ENCODE results near the gene LASP1NB.
"Not testable (repeated sequence)": the region's sequence is repeated elsewhere in the genome, so short reads cannot be mapped to it uniquely, and the experiment has no call there.

The LASP1NB gene

GRCh38 chr17:38959508-38959907 is 34.1 kb downstream of the LASP1NB start:
- no peak for DNase-seq (ENCODE audit: extremely low read depth in 1 of 2, low read depth in 1 of 2)

GRCh38 chr17:38960402-38960801 is 35.0 kb downstream of the LASP1NB start:
- no peak for DNase-seq (ENCODE audit: extremely low read depth in 1 of 2, low read depth in 1 of 2)

- DNase-seq (ENCODE audit: extremely low read depth in 1 of 2, low read depth in 1 of 2), result no peak
Observed at GRCh38 chr17:38961413-38961812, 36.0 kb downstream of the LASP1NB start.

DNA sequence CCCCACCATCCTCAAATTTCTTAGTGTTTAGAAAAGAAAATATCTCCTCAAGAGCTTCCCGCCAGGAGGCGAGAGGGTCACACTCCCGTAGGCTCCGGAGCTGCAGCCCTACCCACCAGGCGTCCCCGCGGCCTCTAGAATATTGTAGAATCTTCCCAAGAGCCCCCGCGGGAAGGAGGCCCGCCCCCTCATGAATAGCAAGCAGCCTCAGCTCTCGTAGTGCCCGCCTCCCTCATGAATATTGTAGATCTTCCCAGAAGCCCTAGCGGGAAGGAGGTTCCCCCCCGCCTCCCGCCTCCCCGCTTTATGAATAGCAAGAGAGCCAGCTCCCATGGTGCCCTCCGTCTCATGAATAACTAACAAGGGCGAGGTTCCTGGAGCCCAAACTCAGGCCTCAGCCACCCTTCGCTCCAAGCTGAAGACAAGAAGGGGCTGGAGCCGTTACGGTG is 41.9 kb downstream of the LASP1NB start, which contains the start of gene FBXO47:
Gene FBXO47 (minus strand): TSS at position 114 of the 449 bp plus-strand sequence. CDS start 4,378 bp downstream, outside the sequence.
- peak; percentile 60 to 64 for DNase-seq (ENCODE audit: extremely low read depth in 1 of 2, low read depth in 1 of 2)

GRCh38 chr17:38969281-38969680 is 43.9 kb downstream of the LASP1NB start:
- DNase-seq (ENCODE audit: extremely low read depth in 1 of 2, low read depth in 1 of 2), result no peak

GRCh38 chr17:38970128-38970527 is 44.7 kb downstream of the LASP1NB start:
- no peak for DNase-seq (ENCODE audit: extremely low read depth in 1 of 2, low read depth in 1 of 2)

DNA sequence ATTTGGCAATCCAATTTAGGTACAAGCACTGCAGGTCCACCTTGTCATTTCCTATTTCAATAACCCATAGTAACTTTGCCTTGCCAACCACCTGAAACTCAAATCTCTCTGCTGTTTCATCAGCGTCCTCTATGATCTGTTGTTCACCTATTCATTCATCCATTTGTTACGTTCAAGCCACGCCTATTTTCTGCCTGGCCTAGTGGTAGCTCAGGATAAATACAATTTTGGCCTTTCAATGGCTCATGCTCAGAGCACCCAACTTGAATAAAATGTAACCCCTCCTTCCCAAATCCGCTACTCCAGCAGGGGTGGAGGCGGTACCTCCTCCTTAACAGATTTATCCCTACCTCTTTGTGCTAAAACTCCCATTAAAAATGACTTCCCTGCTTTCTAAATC is 45.4 kb downstream of the LASP1NB start:
- DNase-seq (ENCODE audit: extremely low read depth in 1 of 2, low read depth in 1 of 2), result no peak

- not testable (repeated sequence) for DNase-seq (ENCODE audit: extremely low read depth in 1 of 2, low read depth in 1 of 2)
Observed at GRCh38 chr17:38976187-38976551, 50.8 kb downstream of the LASP1NB start.

GRCh38 chr17:38978180-38978579 is 52.8 kb downstream of the LASP1NB start:
- no peak for DNase-seq (ENCODE audit: extremely low read depth in 1 of 2, low read depth in 1 of 2)

Measured in activated CD8-positive, alpha-beta memory T cell treated with anti-CD3 and anti-CD28 coated beads for 1 hour (primary cell).